H1 (cell line): ENCODE results near the gene WDR53. TPM values are rescaled to one million over a fixed set of nuclear protein-coding genes. Genes with fewer than 3 reads are reported as not detected.

ENCODE experiments used
- CHD7 ChIP-seq: fragments of 300-600 bp; sonication (generic); IDR thresholded peaks from 2 replicates; pipeline ENCODE4 v1.7.1; 2012; ENCODE audit warnings: low read length, moderate library complexity, mild to moderate bottlenecking, inconsistent platforms; ENCODE audit not compliant: insufficient replicate concordance
- CREB1 ChIP-seq: IDR thresholded peaks from 2 replicates; pipeline ENCODE4 v1.6.1; 2012; ENCODE audit warnings: inconsistent platforms
- EZH2 ChIP-seq: fragments of 200-600 bp; sonication (generic); IDR thresholded peaks from 2 replicates; pipeline ENCODE4 v1.7.1; 2012; ENCODE audit warnings: low read depth, mild to moderate bottlenecking, moderate library complexity, low read length, inconsistent platforms; ENCODE audit not compliant: severe bottlenecking
- JUN ChIP-seq: IDR thresholded peaks from 2 replicates; pipeline ENCODE4 v1.6.1; 2011; ENCODE audit warnings: low read depth, mild to moderate bottlenecking, improper control_type of control experiment, low read length
- MAX ChIP-seq: IDR thresholded peaks from 2 replicates; pipeline ENCODE4 v1.6.1; 2012; ENCODE audit warnings: inconsistent platforms
- RAD21 ChIP-seq, 2 experiments: IDR thresholded peaks in 1 of 2; conservative IDR thresholded peaks in 1 of 2; 2 replicates each; pipeline ENCODE4 v1.6.1; 2011; ENCODE audit warnings: low read depth in 2 of 2, low read length in 2 of 2, improper control_type of control experiment in 1 of 2, inconsistent platforms in 1 of 2, mild to moderate bottlenecking in 1 of 2, moderate library complexity in 1 of 2
- RFX5 ChIP-seq: IDR thresholded peaks from 2 replicates; pipeline ENCODE4 v1.6.1; 2011; ENCODE audit warnings: low read depth, low read length, improper control_type of control experiment, borderline replicate concordance
- SIX5 ChIP-seq: IDR thresholded peaks from 2 replicates; pipeline ENCODE4 v1.6.1; 2011; ENCODE audit warnings: mild to moderate bottlenecking, low read depth, low read length
- SP1 ChIP-seq: IDR thresholded peaks from 2 replicates; pipeline ENCODE4 v1.6.1; 2011; ENCODE audit warnings: low read depth, low read length
- polyA plus RNA-seq, 7 experiments: library from polyadenylated mRNA; depleted of rRNA in 3 of 7; stranded (reverse) in 5 of 7; unstranded in 2 of 7; fragments of >200 nt in 5 of 7; fragments of 200-250 nt in 2 of 7; gene quantifications; 1 replicate in 5 of 7; 2 replicates in 1 of 7; 4 replicates in 1 of 7; pipeline versions ENCODE4 v1.2.1 to v1.2.3, GENCODE V29; 2011 to 2013; ENCODE audit warnings: missing spikeins in 2 of 7, mixed read lengths in 2 of 7
- total RNA-seq: library from RNA; stranded (reverse); fragmentation: NEBNext Ultra II Directional; extraction: Animal tissue kit (Norgen Biotek cat#: 25700); gene quantifications from 2 replicates; pipeline ENCODE4 v1.2.1, GENCODE V29; 2021

The WDR53 gene
- total and polyA plus RNA-seq, 2 of the 8 experiments (the other 6 are each of a cell fraction or from before 2014, with no cell fraction given): 7.4 to 18.8 TPM

- no peak for TF ChIP-seq RFX5
- TF ChIP-seq EZH2: no peak
- peak; percentile 34 for TF ChIP-seq SIX5
- no peak for TF ChIP-seq CHD7
- peak; percentile 4 to 18; a peak in 2 of 4 replicates for TF ChIP-seq RAD21 (IDR thresholded peaks at IDR 0.05 in 1 of 2, conservative IDR thresholded peaks at IDR 0.05 in 1 of 2; ENCODE audit: low read depth in 2 of 2, low read length in 2 of 2)
- no peak for TF ChIP-seq JUN
- peak; percentile 99 for TF ChIP-seq CREB1
- TF ChIP-seq SP1: peak; percentile 61; the same call in 1 of the 2 replicates
- TF ChIP-seq MAX: peak; percentile 92
Measured at GRCh38 chr3:196568246-196569002, at the start of gene WDR53, which contains the start of gene FBXO45 (continued).
